B cell (primary cell): ENCODE measurements around the gene POLD4. TPM values are rescaled to one million over a fixed set of nuclear protein-coding genes. Genes with fewer than 3 reads are reported as not detected.

Experiments
- ATAC-seq: fragments of 200-7000 bp; cut with Tn5 transposase; one replicate; pipeline ENCODE4 v1.10.0; 2021; ENCODE audit warnings: low read depth, mild to moderate bottlenecking, moderate number of reproducible peaks, moderate library complexity
- CTCF ChIA-PET: fragments of 350-600 bp; sonication (Branson Sonifier 250); formaldehyde crosslinking; loops from one replicate; lab custom pipeline; 2021; ENCODE audit warnings: antibody characterized with exemption, inconsistent platforms; lab: Charles Lee
- POLR2A ChIA-PET: fragments of 350-600 bp; sonication (Branson Sonifier 250); formaldehyde crosslinking; loops from one replicate; lab custom pipeline; 2021; ENCODE audit warnings: antibody characterized with exemption; lab: Charles Lee
- DNase-seq: peaks from one replicate; pipeline ENCODE4 v3.0.0; 2013
- H2AFZ ChIP-seq: 2 replicates; pipeline ENCODE4 v1.6.1; 2012; ENCODE audit warnings: mild to moderate bottlenecking, low read depth, low read length; ENCODE audit not compliant: insufficient read depth, poor library complexity, severe bottlenecking
- H3K27ac ChIP-seq, 2 donors: 1 replicate in 1 of 2; 2 replicates in 1 of 2; pipeline ENCODE4 v1.5.1; 2012 to 2013; ENCODE audit warnings: low read length in 2 of 2, mild to moderate bottlenecking in 2 of 2, moderate library complexity in 1 of 2
- H3K27me3 ChIP-seq, 4 experiments: fragments of 200-600 bp in 1 of 4; sonication (generic) in 1 of 4; replicated peaks in 1 of 4; 1 replicate in 2 of 4; 2 replicates in 2 of 4; pipeline versions ENCODE4 v1.6.1 to v1.7.0; 2013 to 2016; ENCODE audit warnings: low read length in 3 of 4, mild to moderate bottlenecking in 2 of 4, mixed read lengths in 1 of 4, moderate library complexity in 1 of 4; ENCODE audit not compliant: insufficient read depth in 4 of 4, control insufficient read depth in 3 of 4; ENCODE audit errors: control extremely low read depth in 1 of 4
- H3K36me3 ChIP-seq, 2 experiments: replicated peaks in 1 of 2; 1 replicate in 1 of 2; 2 replicates in 1 of 2; pipeline versions ENCODE4 v1.6.1 to v1.7.1; 2013; ENCODE audit warnings: low read length in 1 of 2; ENCODE audit not compliant: insufficient read depth in 2 of 2, control insufficient read depth in 1 of 2; ENCODE audit errors: control extremely low read depth in 1 of 2, extremely low read depth in 1 of 2
- H3K4me1 ChIP-seq, 2 donors: fragments of 200-600 bp in 1 of 2; sonication (generic) in 1 of 2; 1 replicate in 1 of 2; 2 replicates in 1 of 2; pipeline versions ENCODE4 v1.5.1 to v1.6.1; 2013 to 2017; ENCODE audit warnings: low read length in 2 of 2; ENCODE audit not compliant: control insufficient read depth in 2 of 2, insufficient read depth in 2 of 2
- H3K4me2 ChIP-seq: replicated peaks from 2 replicates; pipeline ENCODE3; 2012; ENCODE audit warnings: mild to moderate bottlenecking, low read depth, low read length; ENCODE audit not compliant: poor library complexity, severe bottlenecking
- H3K4me3 ChIP-seq, 5 experiments: fragments of 200-600 bp in 1 of 5; sonication (generic) in 1 of 5; 1 replicate in 3 of 5; 2 replicates in 2 of 5; pipeline versions ENCODE4 v1.5.1 to v1.7.0; 2011 to 2016; ENCODE audit warnings: low read length in 4 of 5, mild to moderate bottlenecking in 4 of 5, low read depth in 2 of 5, control low read depth in 1 of 5, moderate library complexity in 1 of 5; ENCODE audit not compliant: insufficient read depth in 1 of 5; ENCODE audit errors: control extremely low read depth in 1 of 5, extremely low read depth in 1 of 5
- H3K79me2 ChIP-seq: fragments of 200-600 bp; sonication (generic); one replicate; pipeline ENCODE4 v1.6.0; 2016; ENCODE audit warnings: low read length; ENCODE audit not compliant: control insufficient read depth, insufficient read depth
- H3K9ac ChIP-seq: fragments of 200-600 bp; sonication (generic); 2 replicates; pipeline ENCODE4 v1.6.1; 2017; ENCODE audit warnings: mild to moderate bottlenecking, low read length, moderate library complexity
- H3K9me3 ChIP-seq, 3 donors: one replicate each; pipeline versions ENCODE4 v1.6.1 to v1.7.1; 2013; ENCODE audit warnings: low read length in 2 of 3; ENCODE audit not compliant: control insufficient read depth in 2 of 3, insufficient read depth in 1 of 3; ENCODE audit errors: control extremely low read depth in 1 of 3
- H4K20me1 ChIP-seq: 2 replicates; pipeline ENCODE4 v1.6.0; 2012; ENCODE audit warnings: mild to moderate bottlenecking, low read length; ENCODE audit not compliant: insufficient read depth, control insufficient read depth, poor library complexity, severe bottlenecking
- H3K27ac Mint-ChIP-seq: one replicate; pipeline ENCODE4 v1.8.0; 2021; ENCODE audit warnings: mixed read lengths
- H3K27me3 Mint-ChIP-seq: one replicate; pipeline ENCODE4 v1.8.0; 2021; ENCODE audit warnings: mixed read lengths
- H3K4me1 Mint-ChIP-seq: one replicate; pipeline ENCODE4 v1.8.0; 2021; ENCODE audit warnings: mixed read lengths
- H3K4me3 Mint-ChIP-seq: one replicate; pipeline ENCODE4 v1.8.0; 2021; ENCODE audit warnings: mixed read lengths
- H3K9me3 Mint-ChIP-seq: one replicate; pipeline ENCODE4 v1.8.0; 2022; ENCODE audit warnings: mixed read lengths; ENCODE audit not compliant: insufficient read depth
- CTCF ChIP-seq: fragments of 200-600 bp; IDR thresholded peaks from one replicate; pipeline ENCODE4 v1.8.0; 2022; ENCODE audit warnings: antibody characterized with exemption, mild to moderate bottlenecking
- EZH2 ChIP-seq: IDR thresholded peaks from 2 replicates; pipeline ENCODE4 v1.6.1; 2012; ENCODE audit warnings: borderline replicate concordance, low read depth, mild to moderate bottlenecking, moderate library complexity, low read length; ENCODE audit not compliant: insufficient read depth, poor library complexity, severe bottlenecking
- WGBS: methylation state at CpG from one replicate; pipeline ENCODE4 v1.1.5; 2013; ENCODE audit warnings: missing lambda C conversion rate; ENCODE audit not compliant: insufficient coverage; 5-methylcytosine and 5-hydroxymethylcytosine counted together
- intact Hi-C: fragments of 100-400 bp; cut with micrococcal nuclease; formaldehyde crosslinking; loops from one replicate; pipeline ENCODE4 v1.10.0; 2022
- polyA plus RNA-seq: library from polyadenylated mRNA; depleted of rRNA; stranded (reverse); fragments of >200 nt; gene quantifications from 2 replicates; pipeline ENCODE4 v1.2.3, GENCODE V29; 2012
- total RNA-seq, 2 donors: library from RNA; stranded (reverse); fragments of 120-200 nt in 1 of 2; gene quantifications; 1 replicate in 1 of 2; 2 replicates in 1 of 2; pipeline versions ENCODE4 v1.2.3 to v1.2.4, GENCODE V29; 2013 to 2022

Gene POLD4
- total and polyA plus RNA-seq, 2 donors (not counting 1 experiment from before 2014, with no cell fraction given), result 210 to 559 TPM

DNA sequence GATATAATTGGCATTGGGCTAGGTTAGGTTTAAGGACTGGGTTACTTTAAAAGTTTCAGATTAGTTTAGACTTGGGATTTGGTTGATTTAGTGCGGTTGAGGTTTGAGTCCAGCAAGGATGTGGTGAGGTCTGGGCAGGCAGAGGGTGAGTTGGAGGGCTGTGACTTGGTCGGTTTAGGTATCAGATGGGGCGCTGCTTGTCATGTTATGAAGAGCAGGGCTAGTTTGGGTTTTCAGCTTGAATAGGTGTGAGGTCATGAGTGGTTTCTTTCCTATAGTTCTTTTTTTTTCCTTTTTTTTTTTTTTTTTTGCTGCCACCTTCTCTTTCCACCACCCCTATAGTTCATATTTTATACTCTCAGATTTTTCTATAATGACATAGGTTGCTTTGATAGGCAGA is 15.3 kb upstream of the POLD4 start:
- no peak for DNase-seq

DNA sequence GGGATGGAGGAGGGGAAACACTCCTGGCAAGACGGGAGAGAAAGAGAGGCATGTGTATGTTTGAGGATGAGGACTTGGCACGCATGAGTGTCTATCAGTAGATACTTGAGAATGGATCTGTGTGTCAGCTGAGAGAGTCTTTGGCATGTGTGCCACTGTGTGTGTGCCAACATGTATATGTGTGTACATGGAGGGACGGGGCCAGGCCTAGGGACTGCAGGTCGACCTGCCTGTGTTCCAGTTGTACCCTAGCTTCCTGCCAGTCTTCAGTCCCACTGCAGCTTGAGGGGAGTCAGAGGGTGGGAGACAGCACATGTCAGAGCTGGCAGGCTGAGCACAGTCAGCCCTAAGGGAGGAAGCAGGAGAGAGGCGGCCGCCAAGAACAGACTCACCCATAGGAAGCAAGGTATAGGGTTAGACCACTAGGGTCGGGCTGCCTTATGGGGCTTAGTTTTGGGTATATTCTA is 14.4 kb upstream of the POLD4 start:
- DNase-seq, result no peak
- intact Hi-C loops, result no loop called here
- 57% methylated on average over 5 of the region's 7 CpGs for WGBS
- H4K20me1 ChIP-seq, result peaks cover 79% of the 10 kb centered on the region
- TF ChIP-seq EZH2, result no peak
- TF ChIP-seq CTCF, result no peak
- Mint-ChIP-seq H3K27ac (peak overlapping the region; percentile 72), H3K9me3 (no peaks in the 10 kb centered on the region), H3K4me1 (peaks cover 85% of the 10 kb centered on the region), H3K27me3 (no peaks in the 10 kb centered on the region), H3K4me3 (peak overlapping the region; percentile 92)
- H3K9me3 ChIP-seq, result no peaks in the 10 kb centered on the region
- peak overlapping the region; percentile 93 for H3K4me2 ChIP-seq
- peaks cover 0 to 37% of the 10 kb centered on the region in 2 experiments for H3K36me3 ChIP-seq
- ATAC-seq, result no peak
- no peak overlapping the region for H3K4me3 ChIP-seq
- H2AFZ ChIP-seq, result no peak overlapping the region
- ChIA-PET CTCF (interaction anchor here (1.0 to 42.2 kb wide), 3 partner anchors 4 to 120 kb away, joined by 3 to 2379 read pairs (median 2379); partner anchors contain the start of genes CLCF1, POLD4 and RAD9A), POLR2A (interaction anchor here (0.8 to 14.2 kb wide), 4 partner anchors 13 to 79 kb away, joined by 3 to 323 read pairs (median 25); partner anchors contain the start of genes ANKRD13D, POLD4 and TBC1D10C)
- peaks cover 76% of the 10 kb centered on the region for H3K79me2 ChIP-seq
- H3K9ac ChIP-seq, result no peak overlapping the region
- H3K4me1 ChIP-seq, result peaks cover 83 to 87% of the 10 kb centered on the region in 2 donors
- H3K27ac ChIP-seq, result peak overlapping the region; percentile 44 to 70
- no peaks in the 10 kb centered on the region for H3K27me3 ChIP-seq

More for the DNA sequence above, 15.3 kb upstream of the POLD4 start:
- no peaks in the 10 kb centered on the region for H3K9me3 Mint-ChIP-seq
- Histone ChIP-seq H3K4me2 (peak overlapping the region; percentile 93), H3K9me3 (no peaks in the 10 kb centered on the region), H3K36me3 (peaks cover 0 to 37% of the 10 kb centered on the region in 2 experiments), H3K79me2 (peaks cover 83% of the 10 kb centered on the region), H3K27ac (peak overlapping the region in 1 of 2 donors; percentile 70), H2AFZ (no peak overlapping the region), H3K4me3 (no peak overlapping the region), H3K27me3 (no peaks in the 10 kb centered on the region), H3K4me1 (peaks cover 83 to 87% of the 10 kb centered on the region in 2 donors), H3K9ac (no peak overlapping the region), H4K20me1 (peaks cover 79% of the 10 kb centered on the region)
- peaks cover 84% of the 10 kb centered on the region for H3K4me1 Mint-ChIP-seq
- peak; percentile 9 for ATAC-seq
- WGBS, result 13% methylated on average over 1 of the region's 3 CpGs
- intact Hi-C loops, result no loop called here
- POLR2A ChIA-PET, result interaction anchor here (0.6 to 14.2 kb wide), 5 partner anchors 12 to 98 kb away, joined by 3 to 323 read pairs (median 6); partner anchors contain the start of gene POLD4
- TF ChIP-seq EZH2, result no peak
- H3K27me3 Mint-ChIP-seq, result no peaks in the 10 kb centered on the region
- peak overlapping the region; percentile 92 for H3K4me3 Mint-ChIP-seq
- CTCF ChIA-PET, result interaction anchor here (0.6 to 42.2 kb wide), 5 partner anchors 3 to 121 kb away, joined by 3 to 2379 read pairs (median 3); partner anchors contain the start of genes CLCF1, POLD4 and RAD9A
- peak overlapping the region; percentile 72 for H3K27ac Mint-ChIP-seq
